Panc1 (cell line): Measurements from ENCODE around the gene TDRD5. TPM values are rescaled to one million over a fixed set of nuclear protein-coding genes. Genes with fewer than 3 reads are reported as not detected.

Source experiments
- ATAC-seq: fragments of 200-7000 bp; cut with Tn5 transposase; 2 replicates; pipeline ENCODE4 v1.9.1; 2020; ENCODE audit warnings: mild to moderate bottlenecking, moderate library complexity
- Bru-seq: library from RNA; stranded (reverse); fragments of 400-500 nt; gene quantifications from one replicate; lab custom pipeline; 2021; lab: Mats Ljungman, UMichigan
- BruChase-seq, 2 experiments: library from RNA; stranded (reverse); fragments of 400-500 nt; gene quantifications; one replicate each; lab custom pipeline; 2021; lab: Mats Ljungman, UMichigan
- BruUV-seq: library from RNA; stranded (reverse); fragments of 400-500 nt; replicated peaks from 2 replicates; lab custom pipeline; 2021; lab: Mats Ljungman, UMichigan
- CTCF ChIA-PET: fragments of 300-600 bp; sonication (Branson Sonifier 250); formaldehyde crosslinking; loops from one replicate; lab custom pipeline; 2022; ENCODE audit warnings: antibody characterized with exemption; lab: Charles Lee
- POLR2A ChIA-PET: fragments of 300-600 bp; sonication (Branson Sonifier 250); formaldehyde crosslinking; loops from one replicate; lab custom pipeline; 2022; ENCODE audit warnings: antibody characterized with exemption; lab: Charles Lee
- DNase-seq: peaks from one replicate; pipeline ENCODE4 v3.0.0-alpha.2; 2010; ENCODE audit warnings: low read depth, low spot score
- H3K27ac ChIP-seq: 2 replicates; pipeline ENCODE4 v1.5.1; 2011; ENCODE audit warnings: mild to moderate bottlenecking, low read length, inconsistent platforms
- H3K27me3 ChIP-seq: fragments of 200-500 bp; sonication (Bioruptor generic); 2 replicates; pipeline ENCODE4 v1.6.0; 2014; ENCODE audit warnings: low read length, inconsistent platforms; ENCODE audit not compliant: control insufficient read depth, insufficient read depth
- H3K36me3 ChIP-seq: fragments of 200-500 bp; sonication (Bioruptor generic); 2 replicates; pipeline ENCODE4 v1.5.1; 2014; ENCODE audit warnings: inconsistent platforms, mild to moderate bottlenecking, low read length, moderate library complexity; ENCODE audit not compliant: control insufficient read depth, insufficient read depth
- H3K4me1 ChIP-seq: 2 replicates; pipeline ENCODE4 v1.5.1; 2011; ENCODE audit warnings: inconsistent platforms, mild to moderate bottlenecking, low read length, moderate library complexity; ENCODE audit not compliant: control insufficient read depth, insufficient read depth
- H3K4me3 ChIP-seq, 2 experiments: 2 replicates each; pipeline ENCODE4 v1.5.1; 2011 to 2012; ENCODE audit warnings: low read depth in 2 of 2, low read length in 2 of 2, mild to moderate bottlenecking in 2 of 2, inconsistent platforms in 1 of 2, moderate library complexity in 1 of 2
- H3K9me3 ChIP-seq: fragments of 200-500 bp; sonication (Bioruptor generic); 2 replicates; pipeline ENCODE4 v1.5.1; 2014; ENCODE audit warnings: low read depth, mild to moderate bottlenecking, inconsistent platforms, low read length, moderate library complexity; ENCODE audit not compliant: control insufficient read depth, insufficient read depth
- POLR2AphosphoS5 ChIP-seq: IDR thresholded peaks from 2 replicates; pipeline ENCODE4 v1.6.1; 2012; ENCODE audit warnings: mild to moderate bottlenecking, low read depth, low read length, moderate library complexity
- SIN3A ChIP-seq: IDR thresholded peaks from 2 replicates; pipeline ENCODE4 v1.6.1; 2012; ENCODE audit warnings: low read depth, mild to moderate bottlenecking, low read length, moderate library complexity, borderline replicate concordance; ENCODE audit not compliant: insufficient read depth
- TCF7L2 ChIP-seq: IDR thresholded peaks from 2 replicates; pipeline ENCODE4 v1.6.1; 2011; ENCODE audit warnings: mild to moderate bottlenecking, low read depth, low read length, inconsistent platforms
- in situ Hi-C: cut with HindIII; loops from 2 replicates; pipeline ENCODE4 v1.10.0; 2016; ENCODE audit warnings: low sequenced_read_pairs, low pct_unique_long_range_greater_than_20kb
- intact Hi-C: fragments of 100-400 bp; cut with micrococcal nuclease; formaldehyde crosslinking; loops from one replicate; pipeline ENCODE4 v1.10.0; 2022; ENCODE audit not compliant: unreplicated experiment
- long read RNA-seq: library from polyadenylated mRNA; unstranded; transcript quantifications from one replicate; pipeline ENCODE4 v2.0.0, GENCODE V29; 2021; ENCODE audit not compliant: unreplicated experiment
- polyA plus RNA-seq: library from polyadenylated mRNA; unstranded; fragments of >200 nt; gene quantifications from one replicate; pipeline ENCODE4 v1.2.1, GENCODE V29; 2012; ENCODE audit warnings: missing spikeins; ENCODE audit not compliant: insufficient read length
- total RNA-seq: library from RNA; stranded (reverse); gene quantifications from one replicate; pipeline ENCODE4 v1.2.1, GENCODE V29; 2021; ENCODE audit not compliant: unreplicated experiment
- TF ChIP-seq, protein P1 (sequence below), 2 experiments: IDR thresholded peaks; 2 replicates each; pipeline ENCODE4 v1.6.1; 2011 to 2012; ENCODE audit warnings: low read depth in 2 of 2, control low read depth in 1 of 2, low read length in 1 of 2, mild to moderate bottlenecking in 1 of 2, moderate library complexity in 1 of 2; ENCODE audit not compliant: insufficient read depth in 1 of 2
- TF ChIP-seq, protein P2 (sequence below): fragments of 450-650 bp; IDR thresholded peaks from 2 replicates; pipeline ENCODE4 v1.5.1; 2017; ENCODE audit warnings: mild to moderate bottlenecking

The TDRD5 gene, protein sequence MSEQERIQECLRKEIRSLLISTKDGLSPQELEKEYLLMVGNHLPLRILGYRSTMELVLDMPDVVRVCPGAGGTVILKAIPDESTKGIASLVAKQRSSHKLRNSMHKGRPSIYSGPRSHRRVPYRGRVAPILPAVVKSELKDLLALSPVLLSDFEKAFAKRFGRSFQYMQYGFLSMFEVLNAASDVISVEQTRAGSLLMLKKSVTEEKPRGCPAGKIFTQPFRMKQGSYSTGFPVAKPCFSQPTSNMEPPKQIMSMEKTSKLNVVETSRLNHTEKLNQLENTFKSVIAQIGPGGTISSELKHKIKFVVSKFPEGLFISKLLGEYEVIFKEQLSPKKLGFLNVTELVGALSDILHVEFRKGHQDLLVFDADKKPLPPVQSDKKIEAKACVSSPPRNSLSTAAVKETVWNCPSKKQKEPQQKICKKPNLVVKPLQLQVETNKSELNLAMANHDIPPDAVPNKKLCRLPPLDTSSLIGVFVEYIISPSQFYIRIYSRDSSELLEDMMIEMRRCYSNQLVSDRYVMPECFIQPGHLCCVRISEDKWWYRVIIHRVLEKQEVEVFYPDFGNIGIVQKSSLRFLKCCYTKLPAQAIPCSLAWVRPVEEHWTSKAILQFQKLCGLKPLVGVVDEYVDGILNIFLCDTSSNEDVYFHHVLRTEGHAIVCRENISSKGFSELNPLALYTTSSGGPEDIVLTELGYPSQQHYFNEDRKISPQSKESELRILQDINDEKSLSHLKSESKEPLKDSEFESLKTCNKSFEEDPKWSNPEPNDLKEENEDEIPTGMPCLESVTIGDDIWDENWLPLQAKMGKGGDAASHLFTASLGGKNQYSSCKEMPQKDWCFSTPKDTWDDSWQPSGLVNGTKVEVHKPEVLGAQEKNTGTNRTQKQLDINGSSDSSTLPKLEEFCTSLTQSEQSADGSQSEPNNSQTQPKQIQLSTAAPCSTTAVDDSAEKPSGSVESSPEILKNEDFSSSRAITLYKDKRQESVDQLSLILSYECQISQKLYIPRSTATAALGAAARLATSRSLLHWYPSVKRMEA
- 2.4 TPM for total RNA-seq
- polyA plus RNA-seq: 1.2 TPM
- Bru-seq, nascent RNA: percentile 46 among the genes with signal in this experiment
- percentile 42 among the genes with signal in this experiment for BruChase-seq, experiment 1, labeled RNA remaining after a 2-hour chase
- BruChase-seq, experiment 2, labeled RNA remaining after a 6-hour chase: percentile 40 among the genes with signal in this experiment
- long read RNA-seq, partial matches to known transcripts: 0 of 1 reads
- long read RNA-seq, other reads (novel, unspliced or antisense): 1 of 1 reads

DNA sequence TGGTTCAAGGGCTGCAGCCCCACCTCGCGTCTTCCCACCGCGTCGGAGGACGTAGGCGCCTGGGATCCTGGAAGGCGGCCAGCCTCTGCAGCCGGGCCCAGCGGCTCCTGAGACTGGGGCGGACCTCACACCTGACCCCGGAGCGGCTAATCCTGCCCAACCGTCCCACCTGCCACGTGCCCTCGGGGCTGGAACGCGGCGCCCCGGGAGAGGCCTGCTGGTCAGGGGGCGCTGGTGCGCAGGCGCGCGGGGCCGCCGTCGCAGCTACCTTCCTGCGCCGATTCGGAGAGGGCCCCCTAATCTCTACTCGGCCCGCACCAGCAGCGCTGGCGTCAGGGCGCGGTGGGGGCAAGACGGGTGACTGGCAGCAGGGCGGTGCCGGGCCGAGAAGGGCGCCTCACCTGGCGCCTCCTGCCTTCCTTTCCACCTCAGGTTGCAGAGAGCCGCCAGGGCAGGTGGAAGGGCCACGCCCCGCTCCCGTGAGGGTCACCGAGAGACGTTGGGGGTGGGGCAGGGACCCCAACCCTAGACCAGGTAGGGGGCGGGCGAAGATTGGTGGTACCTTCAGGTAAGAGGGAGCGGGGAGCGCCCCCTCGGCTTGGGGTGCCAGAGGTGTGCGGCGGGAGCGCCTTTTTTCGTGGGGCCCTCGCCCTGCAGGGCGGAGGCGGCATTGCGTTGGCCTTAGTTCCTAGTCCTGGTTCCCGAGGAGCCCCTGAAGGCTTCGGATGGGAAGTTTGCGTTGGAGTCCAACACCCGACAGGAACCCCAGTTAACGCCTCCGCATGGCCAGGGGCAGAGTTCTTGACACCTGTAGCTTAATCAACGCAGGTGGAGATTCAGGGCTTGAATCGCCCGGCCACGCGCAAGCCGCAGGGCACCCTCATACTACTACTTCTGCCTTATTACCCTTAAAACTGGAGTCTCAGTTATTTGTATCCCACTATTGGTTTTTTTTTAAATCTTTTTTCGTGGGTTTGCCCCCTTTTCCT is at the start of gene TDRD5:
Gene TDRD5 (plus strand): TSS at position 241 of the 989 bp plus-strand sequence. CDS start 784 bp downstream, outside the sequence.
- intact Hi-C loops (loop anchor here (10.0 kb wide), 2 partner anchors 223 to 337 kb away; no protein-coding TSS in a partner anchor), in situ Hi-C loops (no loop called here)
- ChIA-PET CTCF (interaction anchor here (0.7 kb wide), 1 partner anchor 1556 kb away, joined by 3 read pairs; no protein-coding TSS in a partner anchor), POLR2A (no interaction called here)
- peak within 1 kb of the TSS; percentile 7; the same call in 1 of the 2 replicates for H3K27ac ChIP-seq
- peak within 1 kb of the TSS; percentile 46 to 53 for H3K4me3 ChIP-seq
- H3K27me3 ChIP-seq: peaks cover 3% of the 10 kb centered on the region
- TF ChIP-seq, protein P1, sequence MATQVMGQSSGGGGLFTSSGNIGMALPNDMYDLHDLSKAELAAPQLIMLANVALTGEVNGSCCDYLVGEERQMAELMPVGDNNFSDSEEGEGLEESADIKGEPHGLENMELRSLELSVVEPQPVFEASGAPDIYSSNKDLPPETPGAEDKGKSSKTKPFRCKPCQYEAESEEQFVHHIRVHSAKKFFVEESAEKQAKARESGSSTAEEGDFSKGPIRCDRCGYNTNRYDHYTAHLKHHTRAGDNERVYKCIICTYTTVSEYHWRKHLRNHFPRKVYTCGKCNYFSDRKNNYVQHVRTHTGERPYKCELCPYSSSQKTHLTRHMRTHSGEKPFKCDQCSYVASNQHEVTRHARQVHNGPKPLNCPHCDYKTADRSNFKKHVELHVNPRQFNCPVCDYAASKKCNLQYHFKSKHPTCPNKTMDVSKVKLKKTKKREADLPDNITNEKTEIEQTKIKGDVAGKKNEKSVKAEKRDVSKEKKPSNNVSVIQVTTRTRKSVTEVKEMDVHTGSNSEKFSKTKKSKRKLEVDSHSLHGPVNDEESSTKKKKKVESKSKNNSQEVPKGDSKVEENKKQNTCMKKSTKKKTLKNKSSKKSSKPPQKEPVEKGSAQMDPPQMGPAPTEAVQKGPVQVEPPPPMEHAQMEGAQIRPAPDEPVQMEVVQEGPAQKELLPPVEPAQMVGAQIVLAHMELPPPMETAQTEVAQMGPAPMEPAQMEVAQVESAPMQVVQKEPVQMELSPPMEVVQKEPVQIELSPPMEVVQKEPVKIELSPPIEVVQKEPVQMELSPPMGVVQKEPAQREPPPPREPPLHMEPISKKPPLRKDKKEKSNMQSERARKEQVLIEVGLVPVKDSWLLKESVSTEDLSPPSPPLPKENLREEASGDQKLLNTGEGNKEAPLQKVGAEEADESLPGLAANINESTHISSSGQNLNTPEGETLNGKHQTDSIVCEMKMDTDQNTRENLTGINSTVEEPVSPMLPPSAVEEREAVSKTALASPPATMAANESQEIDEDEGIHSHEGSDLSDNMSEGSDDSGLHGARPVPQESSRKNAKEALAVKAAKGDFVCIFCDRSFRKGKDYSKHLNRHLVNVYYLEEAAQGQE (IDR thresholded peaks at IDR 0.05; ENCODE audit: insufficient read depth in 1 of 2, low read depth in 2 of 2, low read length in 1 of 2): no peak
- TF ChIP-seq, protein P2, sequence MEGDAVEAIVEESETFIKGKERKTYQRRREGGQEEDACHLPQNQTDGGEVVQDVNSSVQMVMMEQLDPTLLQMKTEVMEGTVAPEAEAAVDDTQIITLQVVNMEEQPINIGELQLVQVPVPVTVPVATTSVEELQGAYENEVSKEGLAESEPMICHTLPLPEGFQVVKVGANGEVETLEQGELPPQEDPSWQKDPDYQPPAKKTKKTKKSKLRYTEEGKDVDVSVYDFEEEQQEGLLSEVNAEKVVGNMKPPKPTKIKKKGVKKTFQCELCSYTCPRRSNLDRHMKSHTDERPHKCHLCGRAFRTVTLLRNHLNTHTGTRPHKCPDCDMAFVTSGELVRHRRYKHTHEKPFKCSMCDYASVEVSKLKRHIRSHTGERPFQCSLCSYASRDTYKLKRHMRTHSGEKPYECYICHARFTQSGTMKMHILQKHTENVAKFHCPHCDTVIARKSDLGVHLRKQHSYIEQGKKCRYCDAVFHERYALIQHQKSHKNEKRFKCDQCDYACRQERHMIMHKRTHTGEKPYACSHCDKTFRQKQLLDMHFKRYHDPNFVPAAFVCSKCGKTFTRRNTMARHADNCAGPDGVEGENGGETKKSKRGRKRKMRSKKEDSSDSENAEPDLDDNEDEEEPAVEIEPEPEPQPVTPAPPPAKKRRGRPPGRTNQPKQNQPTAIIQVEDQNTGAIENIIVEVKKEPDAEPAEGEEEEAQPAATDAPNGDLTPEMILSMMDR: peak; percentile 47
- no peaks in the 10 kb centered on the region; the same call in 1 of the 2 replicates for H3K36me3 ChIP-seq
- ATAC-seq (peak; percentile 88), DNase-seq (no peak)
- H3K4me1 ChIP-seq: peaks cover 4% of the 10 kb centered on the region; the same call in 1 of the 2 replicates
- no peaks in the 10 kb centered on the region for H3K9me3 ChIP-seq
- no TSS peak for BruUV-seq

DNA sequence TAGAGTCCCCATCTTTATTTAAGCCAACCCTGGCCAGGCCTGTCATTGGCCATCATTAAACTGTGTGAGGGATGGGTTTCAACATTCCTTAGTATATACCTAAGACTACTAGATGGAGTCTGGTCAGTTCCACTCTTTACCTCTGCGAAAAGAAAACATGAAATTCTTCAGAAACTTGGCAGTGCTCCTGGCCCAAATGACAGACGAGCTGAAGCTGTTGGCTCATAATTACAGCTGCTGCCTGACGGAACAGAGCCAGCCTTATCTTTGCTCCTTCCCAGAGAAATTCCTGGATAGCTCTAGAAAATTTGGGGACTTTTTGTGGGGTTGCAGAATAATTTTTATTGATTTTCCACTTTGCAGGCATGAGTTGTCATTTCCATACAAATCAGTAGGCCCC is 46.3 kb upstream of the TDRD5 start:
- Histone ChIP-seq H3K4me1 (no peaks in the 10 kb centered on the region), H3K36me3 (no peaks in the 10 kb centered on the region), H3K9me3 (no peaks in the 10 kb centered on the region), H3K4me3 (no peak overlapping the region), H3K27me3 (no peaks in the 10 kb centered on the region), H3K27ac (no peak overlapping the region)
- ATAC-seq (no peak), DNase-seq (no peak)
- ChIA-PET CTCF (no interaction called here), POLR2A (no interaction called here)
- BruUV-seq: no TSS peak
- in situ Hi-C loops (no loop called here), intact Hi-C loops (no loop called here)
- no peak for TF ChIP-seq TCF7L2
- TF ChIP-seq, protein P1 (IDR thresholded peaks at IDR 0.05; ENCODE audit: insufficient read depth in 1 of 2, low read depth in 2 of 2, low read length in 1 of 2): no peak
- TF ChIP-seq SIN3A: no peak
- TF ChIP-seq POLR2AphosphoS5: no peak
- TF ChIP-seq, protein P2: no peak
